ENCODE data around the gene KCNMB1. TPM values are rescaled to one million over a fixed set of nuclear protein-coding genes. Genes with fewer than 3 reads are reported as not detected.

Gene KCNMB1
- total and polyA plus RNA-seq, 2 donors (not counting 3 experiments of a cell fraction or from before 2014, with no cell fraction given): 0.15 to 0.29 TPM

GRCh38 chr5:170347022-170347567 is 42.1 kb downstream of the KCNMB1 start:
- FAIRE-seq: no peak

More at GRCh38 chr5:170347022-170347567, 42.1 kb downstream of the KCNMB1 start:
- no TSS peak for BruUV-seq (replicated peaks)
- no peak overlapping the region for H3K9ac ChIP-seq (replicated peaks; ENCODE audit: extremely low read depth, insufficient read depth, low read length)
- no peak overlapping the region for H2AFZ ChIP-seq (ENCODE audit: low read depth, low read length)
- CTCF ChIA-PET: interaction anchor here (0.8 to 3.1 kb wide), 5 partner anchors 13 to 122 kb away, joined by 3 to 27 read pairs (median 9); no protein-coding TSS in a partner anchor
- POLR2A ChIA-PET: no interaction called here
- no peak for TF ChIP-seq MYC (IDR thresholded peaks at IDR 0.05; ENCODE audit: low read depth, low read length)
- TF ChIP-seq POLR2A (IDR thresholded peaks at IDR 0.05; ENCODE audit: low read depth, low read length): no peak
- TF ChIP-seq GATA2 (IDR thresholded peaks at IDR 0.05; ENCODE audit: insufficient read depth, insufficient read length, low read depth, low read length): no peak
- TF ChIP-seq CTCF (IDR thresholded peaks at IDR 0.05; ENCODE audit: extremely low read depth in 1 of 2, insufficient read depth in 1 of 2, low read depth in 1 of 2, low read length in 2 of 2): no peak
- no peak for TF ChIP-seq POLR2AphosphoS5 (IDR thresholded peaks at IDR 0.05; ENCODE audit: insufficient read depth, low read depth, low read length)
- no peak for TF ChIP-seq MAX (IDR thresholded peaks at IDR 0.05; ENCODE audit: insufficient read depth, insufficient read length)
- no peak for TF ChIP-seq FOS (IDR thresholded peaks at IDR 0.05; ENCODE audit: borderline replicate concordance, insufficient read depth, low read length)
- TF ChIP-seq JUN (IDR thresholded peaks at IDR 0.05; ENCODE audit: borderline replicate concordance, insufficient read depth, insufficient read length, low read depth): no peak
- TF ChIP-seq EZH2 (IDR thresholded peaks at IDR 0.05; ENCODE audit: borderline replicate concordance, low read depth, low read length, severe bottlenecking): no peak
- no peak overlapping the region for H3K4me2 ChIP-seq (ENCODE audit: insufficient read depth, low read length)
- H3K4me3 ChIP-seq (replicated peaks in 1 of 3; ENCODE audit: insufficient read depth in 1 of 3, low read depth in 1 of 3, low read length in 3 of 3): no peak overlapping the region
- no peaks in the 10 kb centered on the region for H3K9me3 ChIP-seq (replicated peaks; ENCODE audit: control insufficient read depth, insufficient read depth, low read length)
- no peaks in the 10 kb centered on the region for H3K4me1 ChIP-seq (ENCODE audit: control insufficient read depth, extremely low read depth, insufficient read depth, low read length)
- no peaks in the 10 kb centered on the region for H3K79me2 ChIP-seq (ENCODE audit: control insufficient read depth, insufficient read depth, low read length)
- intact Hi-C loops (cut with micrococcal nuclease) (no loop called here), dilution Hi-C loops (cut with MboI; ENCODE audit: extremely low pct_ligation_motif_present, low sequenced_read_pairs) (no loop called here)
- no peaks in the 10 kb centered on the region for H3K9me1 ChIP-seq (replicated peaks; ENCODE audit: control insufficient read depth, extremely low read depth, insufficient read depth, low read length)
- no peak overlapping the region for H3K27ac ChIP-seq (ENCODE audit: insufficient read depth, low read depth, low read length)
- H4K20me1 ChIP-seq (replicated peaks; ENCODE audit: control insufficient read depth, extremely low read depth, insufficient read depth, low read length): no peaks in the 10 kb centered on the region
- H3K27me3 ChIP-seq (ENCODE audit: control insufficient read depth in 2 of 2, insufficient read depth in 2 of 2, low read length in 2 of 2): peaks cover 6 to 11% of the 10 kb centered on the region in 2 experiments
- no peaks in the 10 kb centered on the region for H3K36me3 ChIP-seq (ENCODE audit: control insufficient read depth in 2 of 2, extremely low read depth in 1 of 2, insufficient read depth in 2 of 2, low read length in 2 of 2)
- no peak for DNase-seq (ENCODE audit: low read depth, low spot score)

All from endothelial cell of umbilical vein (primary cell).